WI38 (cell line): ENCODE measurements around the gene LDB3.

Experiments
- H3K4me3 ChIP-seq: 2 replicates; pipeline ENCODE4 v1.5.1; 2011; ENCODE audit warnings: low read depth, mild to moderate bottlenecking, control low read depth, low read length
- TF ChIP-seq, protein P1 (sequence below): IDR thresholded peaks from 2 replicates; pipeline ENCODE4 v1.5.1; 2012; ENCODE audit warnings: low read depth, mild to moderate bottlenecking, control low read depth, low read length

The LDB3 gene

DNA sequence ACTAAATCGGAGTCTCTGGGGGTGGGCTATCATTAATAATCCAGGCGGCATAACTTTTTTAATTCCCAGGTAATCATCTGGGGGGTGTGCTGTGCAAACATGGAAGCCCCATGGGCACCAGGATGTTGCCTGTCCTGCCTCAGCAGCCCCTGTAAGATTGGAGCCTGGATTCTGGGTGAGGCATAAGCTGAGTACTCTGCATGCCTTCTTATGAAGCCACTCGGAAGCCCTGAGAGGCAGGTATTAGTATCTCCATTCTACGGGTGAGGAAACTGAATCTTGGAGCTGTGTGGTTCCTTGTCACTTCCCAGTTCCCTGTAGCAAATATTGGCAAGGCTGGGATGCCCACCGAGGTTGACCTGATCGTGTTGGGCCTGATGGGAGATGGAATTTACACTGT lies 21.4 kb upstream of the LDB3 start:
- no peak overlapping the region for H3K4me3 ChIP-seq
- TF ChIP-seq, protein P1, sequence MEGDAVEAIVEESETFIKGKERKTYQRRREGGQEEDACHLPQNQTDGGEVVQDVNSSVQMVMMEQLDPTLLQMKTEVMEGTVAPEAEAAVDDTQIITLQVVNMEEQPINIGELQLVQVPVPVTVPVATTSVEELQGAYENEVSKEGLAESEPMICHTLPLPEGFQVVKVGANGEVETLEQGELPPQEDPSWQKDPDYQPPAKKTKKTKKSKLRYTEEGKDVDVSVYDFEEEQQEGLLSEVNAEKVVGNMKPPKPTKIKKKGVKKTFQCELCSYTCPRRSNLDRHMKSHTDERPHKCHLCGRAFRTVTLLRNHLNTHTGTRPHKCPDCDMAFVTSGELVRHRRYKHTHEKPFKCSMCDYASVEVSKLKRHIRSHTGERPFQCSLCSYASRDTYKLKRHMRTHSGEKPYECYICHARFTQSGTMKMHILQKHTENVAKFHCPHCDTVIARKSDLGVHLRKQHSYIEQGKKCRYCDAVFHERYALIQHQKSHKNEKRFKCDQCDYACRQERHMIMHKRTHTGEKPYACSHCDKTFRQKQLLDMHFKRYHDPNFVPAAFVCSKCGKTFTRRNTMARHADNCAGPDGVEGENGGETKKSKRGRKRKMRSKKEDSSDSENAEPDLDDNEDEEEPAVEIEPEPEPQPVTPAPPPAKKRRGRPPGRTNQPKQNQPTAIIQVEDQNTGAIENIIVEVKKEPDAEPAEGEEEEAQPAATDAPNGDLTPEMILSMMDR, result no peak

DNA sequence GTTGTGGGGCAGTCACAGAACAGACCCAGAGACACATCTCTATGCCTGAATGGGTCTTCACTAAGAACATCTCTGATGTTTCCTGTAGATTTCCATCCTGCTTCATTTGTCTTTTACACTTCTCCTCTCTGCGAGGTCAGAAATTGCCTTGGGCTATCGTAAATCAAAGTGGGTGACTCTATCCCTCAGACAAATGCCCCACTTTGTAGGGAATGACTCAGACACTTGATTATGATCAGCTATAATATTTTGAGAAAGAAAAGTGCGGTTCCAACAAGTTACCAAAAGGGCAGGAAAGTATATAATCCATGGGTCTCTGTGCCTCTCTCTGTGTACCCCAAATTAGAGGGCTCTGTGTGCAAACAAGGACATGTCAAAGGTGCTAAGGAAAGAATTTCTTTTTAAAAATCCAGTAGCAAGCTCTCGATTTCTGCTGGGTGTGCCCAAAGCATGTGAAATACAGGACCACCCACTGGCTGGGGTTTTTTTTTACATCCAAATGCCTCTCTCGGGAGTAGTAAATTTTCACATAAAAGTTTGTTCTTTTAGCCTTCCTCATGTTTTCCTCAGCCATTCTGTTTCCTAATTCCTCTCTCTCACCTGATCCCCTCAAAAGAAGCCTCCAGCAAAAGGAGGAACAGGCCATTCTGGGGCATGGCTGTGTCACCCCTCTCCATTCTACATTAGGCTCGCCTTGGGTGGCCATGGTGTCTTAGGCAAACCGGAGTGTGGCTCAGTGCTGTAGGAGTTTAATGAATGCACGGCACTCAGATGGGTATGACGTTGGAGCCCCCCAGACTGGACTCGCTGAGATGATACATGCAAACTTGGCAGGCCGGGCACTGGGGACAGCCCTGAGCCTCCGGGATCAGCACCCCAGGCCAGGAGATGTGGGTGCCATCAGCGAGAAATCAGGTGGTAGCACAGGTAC lies 20.3 kb upstream of the LDB3 start:
- no peak overlapping the region for H3K4me3 ChIP-seq
- TF ChIP-seq, protein P1, result no peak

DNA sequence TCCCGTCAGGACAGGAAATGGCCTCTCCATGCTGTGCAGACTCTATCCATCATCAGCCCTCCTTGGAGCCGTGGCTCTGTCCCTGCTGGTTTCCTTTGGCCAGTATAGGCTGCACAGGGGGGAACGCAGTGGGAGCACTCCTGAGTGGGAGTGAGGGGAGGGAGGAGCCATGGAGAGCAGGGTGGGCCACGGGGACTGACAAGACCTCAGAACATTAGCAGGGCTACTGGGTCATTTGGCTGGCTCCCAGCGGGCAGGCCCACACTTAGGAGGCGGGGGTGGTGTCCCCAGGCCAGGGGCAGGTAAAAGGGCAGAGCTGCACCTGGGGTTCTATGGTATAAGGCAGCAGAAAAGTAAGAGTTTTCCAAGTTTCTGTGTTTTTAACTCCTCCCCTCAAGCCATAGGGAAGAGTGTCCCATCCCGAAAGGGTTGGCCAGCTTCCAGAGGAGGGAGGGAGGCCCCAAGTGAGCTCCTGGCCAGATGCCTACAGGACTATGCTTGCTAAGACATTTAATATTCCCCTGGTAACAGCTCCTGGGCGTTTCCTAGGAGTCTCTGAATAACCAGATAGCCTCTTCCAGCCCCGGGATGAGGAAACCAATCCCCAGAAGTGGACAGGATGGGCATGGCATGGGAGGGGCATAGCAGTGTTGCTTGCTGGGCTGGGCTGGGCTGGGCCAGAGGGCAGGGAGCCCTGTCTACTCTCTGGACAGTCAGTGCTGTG lies 19.4 kb upstream of the LDB3 start:
- no peak overlapping the region for H3K4me3 ChIP-seq
- TF ChIP-seq, protein P1, result no peak

DNA sequence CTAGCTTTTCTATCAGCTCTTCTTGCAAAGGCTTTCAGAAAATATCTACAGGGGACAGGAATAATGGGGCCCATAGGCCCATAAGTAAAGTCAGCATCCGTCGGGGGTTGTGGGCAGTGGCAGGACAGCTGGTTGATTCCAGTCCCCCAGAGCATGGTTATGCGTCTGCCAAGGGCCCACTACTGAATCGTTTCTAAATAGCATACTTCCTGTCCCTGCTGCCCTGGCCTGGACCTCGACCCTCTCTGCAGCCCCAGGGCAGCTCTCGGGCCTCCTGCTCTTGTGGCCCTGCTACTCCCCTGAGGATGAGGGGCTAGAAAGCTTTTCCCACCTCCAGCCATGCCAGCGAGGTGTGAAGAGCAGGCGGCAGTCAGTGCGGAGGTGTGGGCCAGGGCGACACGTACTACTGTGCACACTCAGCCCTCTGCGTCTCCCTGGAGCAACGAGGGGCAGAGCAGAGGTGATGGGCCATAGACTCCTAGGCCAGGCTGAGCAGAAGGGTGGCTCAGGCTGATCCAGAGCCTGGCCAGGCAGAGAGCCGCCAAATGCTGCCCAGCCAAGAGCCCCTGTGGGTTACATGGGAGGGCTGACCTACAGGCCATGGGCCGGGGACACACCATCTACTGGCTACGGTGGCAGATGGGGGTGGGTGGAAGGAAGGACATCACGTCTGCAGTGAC lies 18.7 kb upstream of the LDB3 start:
- no peak overlapping the region for H3K4me3 ChIP-seq
- TF ChIP-seq, protein P1, result no peak

DNA sequence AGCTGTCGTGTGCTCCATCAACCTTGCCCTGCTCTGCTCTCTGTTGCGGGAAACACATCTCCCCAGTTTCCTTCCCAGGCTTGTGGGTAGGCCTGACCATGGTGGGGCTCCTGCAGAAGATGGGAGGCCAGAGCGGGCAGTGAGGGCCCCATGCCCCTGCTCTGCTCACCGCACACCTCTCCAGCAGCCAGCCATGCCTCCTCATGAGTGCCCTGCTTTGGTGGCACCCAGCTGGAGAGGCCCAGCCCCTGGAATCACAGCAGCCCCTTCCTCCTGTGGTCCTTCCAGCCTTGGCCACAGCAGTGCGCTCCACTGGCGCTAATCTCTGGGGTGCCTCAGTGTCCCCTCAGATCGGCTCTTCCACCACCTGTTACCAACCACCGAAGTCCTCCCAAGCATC lies 18.2 kb upstream of the LDB3 start:
- H3K4me3 ChIP-seq, result no peak overlapping the region
- TF ChIP-seq, protein P1, result no peak

DNA sequence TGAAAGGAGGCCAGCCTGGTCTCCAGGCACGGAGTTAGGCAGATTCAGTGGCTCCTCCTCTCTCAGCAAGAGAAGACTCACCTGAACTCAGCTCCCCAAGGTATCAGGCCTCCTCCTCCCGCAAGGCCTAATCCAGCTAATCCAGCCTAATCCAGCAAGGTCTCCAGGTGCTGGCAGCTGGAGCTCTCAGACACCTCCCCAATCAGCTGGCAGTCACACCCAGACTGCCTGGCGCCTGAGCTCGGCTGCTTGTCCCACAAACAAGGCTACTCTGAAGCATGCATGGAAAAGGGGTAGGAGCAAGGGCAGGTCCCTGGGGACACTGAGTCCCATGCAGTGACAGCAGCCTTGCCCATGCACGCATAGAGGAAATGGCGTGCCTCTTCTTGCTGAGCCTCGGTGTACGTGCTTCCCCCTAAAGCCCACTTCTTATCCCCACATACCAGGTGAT lies 17.3 kb upstream of the LDB3 start:
- H3K4me3 ChIP-seq, result no peak overlapping the region
- TF ChIP-seq, protein P1, result no peak
